CD4-positive, alpha-beta T cell (primary cell): ENCODE data around the gene MIER1. TPM values are rescaled to one million over a fixed set of nuclear protein-coding genes. Genes with fewer than 3 reads are reported as not detected.
A peak's percentile ranks its signal among the peaks of the same experiment; 100 is the strongest.

Experiments
- ATAC-seq: fragments of 200-7000 bp; cut with Tn5 transposase; one replicate; pipeline ENCODE4 v1.10.0; 2022; ENCODE audit warnings: mild to moderate bottlenecking; ENCODE audit not compliant: poor library complexity
- CTCF ChIA-PET: fragments of 350-600 bp; sonication (Branson Sonifier 250); formaldehyde crosslinking; loops from one replicate; lab custom pipeline; 2021; ENCODE audit warnings: antibody characterized with exemption, inconsistent platforms; lab: Charles Lee
- POLR2A ChIA-PET: fragments of 350-600 bp; sonication (Branson Sonifier 250); formaldehyde crosslinking; loops from one replicate; lab custom pipeline; 2021; ENCODE audit warnings: antibody characterized with exemption, inconsistent platforms; lab: Charles Lee
- DNase-seq, 14 experiments: peaks; one replicate each; pipeline ENCODE4 v3.0.0-alpha.2; 2013 to 2020; ENCODE audit warnings: mixed read lengths in 2 of 14
- H3K27ac ChIP-seq, 2 donors: one replicate each; pipeline versions ENCODE4 v1.5.1 to v1.7.0; 2013; ENCODE audit warnings: low read length in 2 of 2, low read depth in 1 of 2, mild to moderate bottlenecking in 1 of 2
- H3K27me3 ChIP-seq, 2 experiments: 1 replicate in 1 of 2; 2 replicates in 1 of 2; pipeline versions ENCODE4 v1.6.1 to v1.7.0; 2013; ENCODE audit warnings: low read length in 2 of 2, control low read depth in 1 of 2, mild to moderate bottlenecking in 1 of 2, moderate library complexity in 1 of 2; ENCODE audit not compliant: insufficient read depth in 2 of 2, control insufficient read depth in 1 of 2
- H3K36me3 ChIP-seq: one replicate; pipeline ENCODE4 v1.6.1; 2013; ENCODE audit warnings: low read length, control low read depth; ENCODE audit not compliant: insufficient read depth
- H3K4me1 ChIP-seq: one replicate; pipeline ENCODE4 v1.6.1; 2013; ENCODE audit warnings: low read length, control low read depth; ENCODE audit not compliant: insufficient read depth
- H3K4me3 ChIP-seq: one replicate; pipeline ENCODE4 v1.5.1; 2013; ENCODE audit warnings: mild to moderate bottlenecking, low read length, moderate library complexity
- H3K9me3 ChIP-seq, 2 experiments: 1 replicate in 1 of 2; 2 replicates in 1 of 2; pipeline versions ENCODE4 v1.6.1 to v1.7.0; 2013; ENCODE audit warnings: low read length in 2 of 2, mild to moderate bottlenecking in 2 of 2, control low read depth in 1 of 2, moderate library complexity in 1 of 2; ENCODE audit not compliant: control insufficient read depth in 1 of 2, insufficient read depth in 1 of 2
- H3K27ac Mint-ChIP-seq: one replicate; pipeline ENCODE4 v1.8.0; 2020; ENCODE audit warnings: mixed read lengths
- H3K27me3 Mint-ChIP-seq: one replicate; pipeline ENCODE4 v1.8.0; 2021; ENCODE audit warnings: mixed read lengths
- H3K36me3 Mint-ChIP-seq: one replicate; pipeline ENCODE4 v1.8.0; 2021; ENCODE audit warnings: low read depth, mixed read lengths
- H3K4me1 Mint-ChIP-seq: one replicate; pipeline ENCODE4 v1.8.0; 2021; ENCODE audit warnings: low read depth, mixed read lengths
- H3K4me3 Mint-ChIP-seq: one replicate; pipeline ENCODE4 v1.8.0; 2020; ENCODE audit warnings: mild to moderate bottlenecking, mixed read lengths
- H3K9me3 Mint-ChIP-seq: one replicate; pipeline ENCODE4 v1.8.0; 2020; ENCODE audit warnings: mixed read lengths
- intact Hi-C, 2 experiments: fragments of 100-400 bp; cut with DNase I in 1 of 2; cut with micrococcal nuclease in 1 of 2; formaldehyde crosslinking; loops; one replicate each; pipeline versions ENCODE4 v1.15.1 to v1.9.0; 2023 to 2025; cut with DNase I, micrococcal nuclease
- total RNA-seq, 174 experiments: library from RNA in 2 of 174; stranded (reverse) in 2 of 174; gene quantifications; one replicate each; pipeline ENCODE4 v1.2.3 and lab custom pipeline; 2021 to 2026
- TF ChIP-seq, protein P1 (sequence below): fragments of 200-600 bp; IDR thresholded peaks from one replicate; pipeline ENCODE4 v1.8.0; 2022; ENCODE audit warnings: antibody characterized with exemption, mild to moderate bottlenecking

MIER1 gene
- total RNA-seq, 2 experiments from 2014 or later, result 106 to 107 TPM

DNA sequence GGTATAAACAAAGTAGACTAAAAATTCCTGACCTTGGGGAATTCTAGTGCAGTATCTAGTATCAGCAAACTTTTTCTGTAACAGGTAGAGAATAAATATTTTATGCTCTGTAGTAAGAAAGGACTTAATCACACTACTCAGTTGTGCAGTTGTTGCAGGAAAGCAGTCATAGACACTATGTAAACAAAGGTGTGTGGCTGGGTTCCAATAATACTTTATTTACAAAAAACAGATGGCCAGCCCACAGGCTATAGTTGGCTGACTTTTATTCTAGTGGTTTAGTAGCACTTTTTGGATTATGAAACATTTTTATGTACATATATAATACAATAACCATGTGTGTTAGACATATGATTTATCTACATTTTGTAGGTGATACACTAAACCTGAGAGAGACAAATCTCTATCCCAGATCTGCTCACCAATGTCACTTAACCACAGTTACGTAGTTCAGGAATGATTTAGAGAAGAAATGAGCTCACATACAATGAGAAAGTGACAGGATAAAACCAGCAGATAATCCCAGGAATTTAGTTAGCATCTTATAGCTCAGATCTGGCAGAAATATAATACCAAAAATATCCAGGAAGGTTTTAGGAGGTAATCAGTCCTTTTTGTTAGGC, 56.1 kb downstream of the MIER1 start:
- Mint-ChIP-seq H3K4me1 (peaks cover 40% of the 10 kb centered on the region), H3K9me3 (no peaks in the 10 kb centered on the region), H3K36me3 (peaks cover 91% of the 10 kb centered on the region), H3K4me3 (peak overlapping the region; percentile 85), H3K27me3 (no peaks in the 10 kb centered on the region), H3K27ac (peak overlapping the region; percentile 89)
- TF ChIP-seq, protein P1, sequence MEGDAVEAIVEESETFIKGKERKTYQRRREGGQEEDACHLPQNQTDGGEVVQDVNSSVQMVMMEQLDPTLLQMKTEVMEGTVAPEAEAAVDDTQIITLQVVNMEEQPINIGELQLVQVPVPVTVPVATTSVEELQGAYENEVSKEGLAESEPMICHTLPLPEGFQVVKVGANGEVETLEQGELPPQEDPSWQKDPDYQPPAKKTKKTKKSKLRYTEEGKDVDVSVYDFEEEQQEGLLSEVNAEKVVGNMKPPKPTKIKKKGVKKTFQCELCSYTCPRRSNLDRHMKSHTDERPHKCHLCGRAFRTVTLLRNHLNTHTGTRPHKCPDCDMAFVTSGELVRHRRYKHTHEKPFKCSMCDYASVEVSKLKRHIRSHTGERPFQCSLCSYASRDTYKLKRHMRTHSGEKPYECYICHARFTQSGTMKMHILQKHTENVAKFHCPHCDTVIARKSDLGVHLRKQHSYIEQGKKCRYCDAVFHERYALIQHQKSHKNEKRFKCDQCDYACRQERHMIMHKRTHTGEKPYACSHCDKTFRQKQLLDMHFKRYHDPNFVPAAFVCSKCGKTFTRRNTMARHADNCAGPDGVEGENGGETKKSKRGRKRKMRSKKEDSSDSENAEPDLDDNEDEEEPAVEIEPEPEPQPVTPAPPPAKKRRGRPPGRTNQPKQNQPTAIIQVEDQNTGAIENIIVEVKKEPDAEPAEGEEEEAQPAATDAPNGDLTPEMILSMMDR, result no peak
- no peaks in the 10 kb centered on the region for H3K27me3 ChIP-seq
- H3K27ac ChIP-seq, result peak overlapping the region in 1 of 2 donors; percentile 78
- intact Hi-C loops, result loop anchor here (5.0 kb wide), 3 partner anchors 71 to 441 kb away; partner anchors contain the start of gene SLC35D1 (in 1 of the 2)
- ATAC-seq (no peak), DNase-seq (no peak)
- no peaks in the 10 kb centered on the region for H3K9me3 ChIP-seq
- H3K4me1 ChIP-seq, result no peaks in the 10 kb centered on the region
- H3K4me3 ChIP-seq, result peak overlapping the region; percentile 52
- ChIA-PET POLR2A (interaction anchor here (0.6 to 1.9 kb wide), 14 partner anchors 9 to 438 kb away, joined by 3 to 12 read pairs (median 4); partner anchors contain the start of genes DNAI4, MIER1 and SLC35D1), CTCF (interaction anchor here (1.0 to 1.3 kb wide), 3 partner anchors 51 to 231 kb away, joined by 3 to 6 read pairs (median 4); no protein-coding TSS in a partner anchor)
- H3K36me3 ChIP-seq, result peaks cover 76% of the 10 kb centered on the region

DNA sequence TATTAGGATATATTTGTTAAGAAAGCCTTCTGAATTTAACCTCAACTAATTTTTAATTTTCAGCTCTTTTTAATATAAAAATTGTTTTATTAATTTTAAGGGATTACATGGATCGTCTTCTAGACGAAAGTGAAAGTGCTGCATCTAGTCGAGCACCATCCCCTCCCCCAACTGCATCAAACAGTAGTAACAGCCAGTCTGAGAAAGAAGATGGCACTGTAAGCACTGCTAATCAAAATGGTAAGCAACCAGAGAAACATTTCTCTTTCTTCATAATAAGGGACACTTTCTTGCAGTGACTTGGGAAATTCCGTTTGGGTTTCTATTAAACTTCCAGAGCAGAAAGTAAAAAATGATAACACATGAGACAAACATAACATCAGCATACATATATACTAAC, 56.9 kb downstream of the MIER1 start:
- CTCF ChIA-PET, result interaction anchor here (0.6 to 1.3 kb wide), 3 partner anchors 9 to 230 kb away, joined by 3 to 6 read pairs (median 4); no protein-coding TSS in a partner anchor

DNA sequence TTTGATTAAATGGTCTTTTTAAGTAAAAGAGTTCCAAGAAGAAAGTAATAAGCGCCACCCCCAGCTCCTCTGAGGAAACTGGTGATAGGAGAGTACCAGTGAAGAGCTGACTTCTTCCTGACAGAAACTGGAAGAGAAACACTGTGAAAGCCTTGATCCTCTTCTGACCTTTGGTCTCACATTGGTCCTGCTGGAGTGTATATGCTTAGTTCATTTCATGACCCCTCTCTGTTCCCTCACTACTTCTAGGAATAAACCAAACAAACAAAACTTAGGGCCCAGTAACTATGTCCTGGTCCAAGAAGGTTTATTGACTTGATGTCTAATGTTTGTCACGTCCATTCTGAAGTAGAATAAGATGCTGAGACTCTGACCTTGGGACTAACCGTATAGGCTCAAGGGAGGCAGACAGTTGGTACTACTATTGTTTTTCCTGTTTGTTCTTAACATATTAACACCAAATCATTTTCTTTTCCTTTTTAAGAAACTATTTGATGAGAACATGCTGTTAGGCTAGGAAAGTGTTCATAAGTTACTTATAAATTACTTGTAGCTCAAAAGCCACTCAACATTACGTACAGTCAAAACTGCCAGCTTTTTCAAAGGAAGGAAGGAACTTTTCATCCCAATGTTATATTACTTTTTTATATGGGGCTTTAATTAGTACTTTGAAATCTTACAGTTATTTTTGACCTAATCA, 57.9 kb downstream of the MIER1 start:
- peaks cover 75% of the 10 kb centered on the region for H3K36me3 ChIP-seq
- no peaks in the 10 kb centered on the region for H3K27me3 Mint-ChIP-seq
- H3K9me3 ChIP-seq, result no peaks in the 10 kb centered on the region
- no peaks in the 10 kb centered on the region for H3K27me3 ChIP-seq
- no peaks in the 10 kb centered on the region for H3K4me1 ChIP-seq
- no peaks in the 10 kb centered on the region for H3K9me3 Mint-ChIP-seq
- ChIA-PET CTCF (interaction anchor here (0.9 kb wide), 1 partner anchor 14 kb away, joined by 3 read pairs; no protein-coding TSS in a partner anchor), POLR2A (interaction anchor here (1.9 kb wide), 1 partner anchor 58 kb away, joined by 12 read pairs; the partner anchor contains the start of genes DNAI4 and MIER1)
- peaks cover 94% of the 10 kb centered on the region for H3K36me3 Mint-ChIP-seq
- no peak overlapping the region for H3K27ac ChIP-seq
- TF ChIP-seq, protein P1, result no peak
- H3K4me1 Mint-ChIP-seq, result peaks cover 40% of the 10 kb centered on the region
- intact Hi-C loops, result loop anchor here (5.0 kb wide), 3 partner anchors 70 to 440 kb away; partner anchors contain the start of gene SLC35D1 (in 1 of the 2)
- peak overlapping the region; percentile 89 for H3K27ac Mint-ChIP-seq
- ATAC-seq (no peak), DNase-seq (no peak)
- no peak overlapping the region for H3K4me3 Mint-ChIP-seq
- no peak overlapping the region for H3K4me3 ChIP-seq

More for the DNA sequence above, 56.9 kb downstream of the MIER1 start:
- intact Hi-C loops, result loop anchor here (5.0 kb wide), 3 partner anchors 71 to 441 kb away; partner anchors contain the start of gene SLC35D1 (in 1 of the 2)
- Histone ChIP-seq H3K27me3 (no peaks in the 10 kb centered on the region), H3K36me3 (peaks cover 78% of the 10 kb centered on the region), H3K4me1 (no peaks in the 10 kb centered on the region), H3K4me3 (peak overlapping the region; percentile 52), H3K27ac (peak overlapping the region; percentile 5 to 78), H3K9me3 (no peaks in the 10 kb centered on the region)
- POLR2A ChIA-PET, result interaction anchor here (0.6 to 1.9 kb wide), 12 partner anchors 8 to 437 kb away, joined by 3 to 12 read pairs (median 4); partner anchors contain the start of genes DNAI4, MIER1 and SLC35D1
- ATAC-seq, result peak; percentile 93
- Mint-ChIP-seq H3K27ac (peak overlapping the region; percentile 89), H3K27me3 (no peaks in the 10 kb centered on the region), H3K4me3 (peak overlapping the region; percentile 66), H3K4me1 (peaks cover 40% of the 10 kb centered on the region), H3K36me3 (peaks cover 93% of the 10 kb centered on the region), H3K9me3 (no peaks in the 10 kb centered on the region)
- peak; percentile 18 to 87 (median 42) for DNase-seq
- TF ChIP-seq, protein P1, result no peak
